Ectodermal cell (in vitro differentiated cells): ENCODE data around the gene INPP5F.
"Not testable (repeated sequence)": the region's sequence is repeated elsewhere in the genome, so short reads cannot be mapped to it uniquely, and the experiment has no call there.

Experiments
- H3K27ac ChIP-seq: 2 replicates; pipeline ENCODE4 v1.7.0; 2013; ENCODE audit warnings: mild to moderate bottlenecking, low read depth, low read length; ENCODE audit not compliant: insufficient read depth, poor library complexity, severe bottlenecking
- H3K27me3 ChIP-seq: 2 replicates; pipeline ENCODE4 v1.7.0; 2013; ENCODE audit warnings: mild to moderate bottlenecking, low read length; ENCODE audit not compliant: insufficient read depth, control insufficient read depth, poor library complexity, severe bottlenecking
- H3K36me3 ChIP-seq: one replicate; pipeline ENCODE4 v1.7.0; 2013; ENCODE audit warnings: low read length; ENCODE audit not compliant: control insufficient read depth, insufficient read depth
- H3K4me1 ChIP-seq: one replicate; pipeline ENCODE4 v1.7.0; 2013; ENCODE audit warnings: low read length; ENCODE audit not compliant: control insufficient read depth, insufficient read depth
- H3K4me3 ChIP-seq: 2 replicates; pipeline ENCODE4 v1.7.0; 2013; ENCODE audit warnings: low read depth, low read length, control low read depth; ENCODE audit not compliant: insufficient read depth
- H3K9me3 ChIP-seq: 2 replicates; pipeline ENCODE4 v1.7.0; 2013; ENCODE audit warnings: mild to moderate bottlenecking, low read length, moderate library complexity; ENCODE audit not compliant: control insufficient read depth
- WGBS, 2 experiments: methylation state at CpG; one replicate each; pipeline ENCODE4 v1.1.7; 2013; ENCODE audit warnings: missing lambda C conversion rate in 2 of 2; 5-methylcytosine and 5-hydroxymethylcytosine counted together

The INPP5F gene

GRCh38 chr10:119706521-119707278, 19.1 kb upstream of the INPP5F start:
- Histone ChIP-seq H3K4me3 (no peak overlapping the region), H3K9me3 (no peaks in the 10 kb centered on the region), H3K27ac (no peak overlapping the region), H3K36me3 (no peaks in the 10 kb centered on the region), H3K27me3 (no peaks in the 10 kb centered on the region), H3K4me1 (no peaks in the 10 kb centered on the region)
- WGBS, 2 experiments, result 68 to 73% methylated on average over 7 of the region's 7 CpGs

- not testable (repeated sequence) for H3K9me3 ChIP-seq, H3K27me3 ChIP-seq, H3K4me3 ChIP-seq, H3K36me3 ChIP-seq, H3K4me1 ChIP-seq, H3K27ac ChIP-seq
- 81 to 88% methylated on average over 5 of the region's 5 CpGs for WGBS, 2 experiments
These were observed 18.5 kb upstream of the INPP5F start for GRCh38 chr10:119707331-119707730.

GRCh38 chr10:119710935-119711334, 14.9 kb upstream of the INPP5F start:
- 89 to 90% methylated on average over 1 of the region's 1 CpG for WGBS, 2 experiments
- H3K36me3 ChIP-seq, H3K4me1 ChIP-seq, H3K9me3 ChIP-seq, H3K27me3 ChIP-seq, H3K27ac ChIP-seq, H3K4me3 ChIP-seq: not testable (repeated sequence)

GRCh38 chr10:119713744-119714483, 11.9 kb upstream of the INPP5F start:
- Histone ChIP-seq H3K36me3 (no peaks in the 10 kb centered on the region), H3K4me1 (peaks cover 17% of the 10 kb centered on the region), H3K27me3 (no peaks in the 10 kb centered on the region), H3K27ac (no peak overlapping the region), H3K4me3 (no peak overlapping the region), H3K9me3 (no peaks in the 10 kb centered on the region)
- WGBS, 2 experiments, result 83 to 86% methylated on average over 7 of the region's 7 CpGs

GRCh38 chr10:119714484-119714816, 11.4 kb upstream of the INPP5F start:
- Histone ChIP-seq H3K27ac (no peak overlapping the region), H3K4me3 (no peak overlapping the region), H3K9me3 (no peaks in the 10 kb centered on the region), H3K27me3 (no peaks in the 10 kb centered on the region), H3K36me3 (no peaks in the 10 kb centered on the region), H3K4me1 (peaks cover 17% of the 10 kb centered on the region)
- 100% methylated on average over 1 of the region's 2 CpGs; no CpG with 5 or more reads in 1 of the 2 experiments for WGBS, 2 experiments

- Histone ChIP-seq H3K4me3 (no peak overlapping the region), H3K36me3 (no peaks in the 10 kb centered on the region), H3K9me3 (peaks cover 6% of the 10 kb centered on the region), H3K27ac (peak overlapping the region; percentile 50), H3K27me3 (no peaks in the 10 kb centered on the region), H3K4me1 (peaks cover 17% of the 10 kb centered on the region)
- 78 to 84% methylated on average over 7 to 8 of the region's 8 CpGs for whole genome bisulfite sequencing, 2 experiments
These were observed 10.0 kb upstream of the INPP5F start for GRCh38 chr10:119715628-119716505.

- Histone ChIP-seq H3K4me1 (peaks cover 19% of the 10 kb centered on the region), H3K4me3 (no peak overlapping the region), H3K27me3 (no peaks in the 10 kb centered on the region), H3K27ac (no peak overlapping the region), H3K36me3 (no peaks in the 10 kb centered on the region), H3K9me3 (peaks cover 6% of the 10 kb centered on the region)
- 96 to 98% methylated on average over 2 of the region's 2 CpGs for WGBS, 2 experiments
These were observed 2.7 kb upstream of the INPP5F start for GRCh38 chr10:119723161-119723560.

GRCh38 chr10:119723624-119724023, 2.2 kb upstream of the INPP5F start:
- no peak overlapping the region for H3K27ac ChIP-seq
- peaks cover 19% of the 10 kb centered on the region for H3K4me1 ChIP-seq
- WGBS, 2 experiments, result 87 to 92% methylated on average over 3 of the region's 3 CpGs
- no peaks in the 10 kb centered on the region for H3K36me3 ChIP-seq
- peaks cover 6% of the 10 kb centered on the region for H3K9me3 ChIP-seq
- no peaks in the 10 kb centered on the region for H3K27me3 ChIP-seq
- H3K4me3 ChIP-seq, result no peak overlapping the region

- H3K27me3 ChIP-seq, result no peaks in the 10 kb centered on the region
- H3K9me3 ChIP-seq, result peaks cover 6% of the 10 kb centered on the region
- WGBS, 2 experiments, result 53% methylated on average over 20 of the region's 21 CpGs
- H3K27ac ChIP-seq, result peak overlapping the region; percentile 54
- peak overlapping the region; percentile 83 for H3K4me3 ChIP-seq
- H3K4me1 ChIP-seq, result peaks cover 19% of the 10 kb centered on the region
- no peaks in the 10 kb centered on the region for H3K36me3 ChIP-seq
These were observed 995 bp upstream of the INPP5F start for GRCh38 chr10:119724593-119725516.
